Measurements from ENCODE around the gene GPM6B. TPM values are rescaled to one million over a fixed set of nuclear protein-coding genes. Genes with fewer than 3 reads are reported as not detected.

The GPM6B gene
- polyA plus RNA-seq, 4 donors: 19.0 to 25.2 (median 22.5) TPM

DNA sequence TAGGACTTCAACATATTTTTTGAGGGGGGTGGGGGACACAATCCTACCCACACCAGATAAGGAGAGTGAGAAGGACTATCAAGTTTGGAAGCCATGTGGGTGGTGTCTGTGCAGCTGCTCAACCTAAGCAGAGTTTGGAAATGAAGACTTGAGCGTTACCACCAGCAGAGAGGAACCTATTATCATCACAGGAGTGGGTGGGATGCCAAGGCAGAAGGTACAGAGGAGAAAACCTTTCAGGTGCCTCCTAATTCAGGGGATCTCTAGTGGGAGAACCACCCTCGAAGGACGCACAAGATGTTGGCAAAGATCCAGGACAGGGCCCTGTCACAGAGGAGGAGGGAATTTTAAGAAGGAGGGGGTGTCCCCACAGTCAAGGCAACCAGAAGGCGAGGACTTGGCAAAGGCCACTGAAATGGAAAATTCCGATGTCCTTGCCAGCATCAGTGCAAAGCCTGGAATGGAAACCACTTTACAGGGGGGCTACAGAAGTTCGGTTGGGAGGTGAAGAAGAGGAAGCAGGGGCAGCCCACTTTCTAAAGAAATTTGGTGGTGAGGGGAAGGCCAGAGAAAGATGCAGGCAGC lies 8.4 kb upstream of the GPM6B start:
- no peak for DNase-seq (ENCODE audit: low read depth in 4 of 4, low spot score in 3 of 4)

- DNase-seq (ENCODE audit: low read depth in 4 of 4, low spot score in 3 of 4): no peak
Observed at GRCh38 chrX:13824746-13825145, 7.9 kb upstream of the GPM6B start.

GRCh38 chrX:13821738-13822137 lies 4.8 kb upstream of the GPM6B start:
- DNase-seq (ENCODE audit: low read depth in 4 of 4, low spot score in 3 of 4): no peak

DNA sequence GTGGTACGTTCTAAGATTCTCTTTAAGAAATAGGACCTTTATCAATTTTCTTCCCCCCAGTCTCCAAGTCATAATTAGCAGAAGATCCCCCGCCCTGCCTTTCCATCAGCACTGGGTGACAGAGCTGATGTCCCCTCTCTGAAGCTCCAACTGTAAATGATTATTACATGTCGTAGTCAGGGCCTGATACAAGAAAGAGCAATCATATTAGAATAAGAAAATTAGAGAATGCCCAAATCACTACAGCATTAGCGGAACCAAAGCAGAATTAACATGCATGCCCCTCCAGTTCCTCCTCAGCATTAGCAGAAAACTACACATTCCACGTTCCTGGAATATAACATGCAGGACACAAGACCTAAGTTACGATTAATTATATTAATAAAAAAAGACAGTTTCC lies 717 bp downstream of the GPM6B start:
- DNase-seq (ENCODE audit: low read depth in 4 of 4, low spot score in 3 of 4): no peak

GRCh38 chrX:13815664-13816063 lies 1.2 kb downstream of the GPM6B start:
- no peak for DNase-seq (ENCODE audit: low read depth in 4 of 4, low spot score in 3 of 4)

DNA sequence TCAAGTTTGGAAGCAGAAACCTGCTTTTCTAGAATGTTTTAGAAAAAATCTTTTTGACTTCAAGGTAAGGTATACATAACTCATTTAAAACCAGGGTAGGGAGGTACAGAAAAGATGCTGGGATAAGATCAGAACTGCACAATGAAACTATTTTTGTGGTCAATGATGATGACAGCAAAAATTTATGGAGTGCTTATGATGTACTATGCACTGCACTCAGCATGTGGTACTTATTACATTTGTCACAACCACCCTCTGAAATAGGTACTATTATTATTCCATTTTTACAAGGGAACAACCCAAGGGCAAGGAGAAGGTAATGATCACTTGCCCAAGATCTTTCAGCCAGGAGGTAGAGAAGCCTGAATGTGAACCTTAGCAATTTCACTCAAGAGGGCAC lies 8.0 kb downstream of the GPM6B start:
- no peak for DNase-seq (ENCODE audit: low read depth in 4 of 4, low spot score in 3 of 4)

GRCh38 chrX:13808293-13808692 lies 8.6 kb downstream of the GPM6B start:
- no peak for DNase-seq (ENCODE audit: low read depth in 4 of 4, low spot score in 3 of 4)

DNA sequence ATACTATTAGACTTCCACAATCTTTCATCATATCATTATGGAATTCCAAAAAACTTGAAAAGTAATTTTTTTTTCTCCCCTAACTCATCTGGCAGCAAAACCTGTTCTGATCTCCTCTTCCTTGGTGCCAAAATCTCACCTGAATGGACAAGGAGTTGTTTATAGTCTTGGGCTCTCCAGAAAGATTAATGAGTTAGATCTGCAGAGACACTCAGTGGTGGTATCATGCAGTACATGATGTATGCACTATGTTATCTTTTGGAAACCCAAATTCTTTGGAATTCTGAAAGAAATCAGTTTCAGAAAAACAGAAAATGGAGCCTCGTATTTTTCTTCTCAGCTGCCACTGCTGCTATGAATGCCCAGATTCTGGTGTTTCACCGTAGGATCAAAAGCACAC lies 11.7 kb downstream of the GPM6B start:
- no peak for DNase-seq (ENCODE audit: low read depth in 4 of 4, low spot score in 3 of 4)

GRCh38 chrX:13803116-13803515 lies 13.8 kb downstream of the GPM6B start:
- DNase-seq (ENCODE audit: low read depth in 4 of 4, low spot score in 3 of 4): no peak

GRCh38 chrX:13798184-13798583 lies 18.7 kb downstream of the GPM6B start:
- DNase-seq (ENCODE audit: low read depth in 4 of 4, low spot score in 3 of 4): no peak

GRCh38 chrX:13797512-13797911 lies 19.4 kb downstream of the GPM6B start:
- DNase-seq (ENCODE audit: low read depth in 4 of 4, low spot score in 3 of 4): no peak

DNA sequence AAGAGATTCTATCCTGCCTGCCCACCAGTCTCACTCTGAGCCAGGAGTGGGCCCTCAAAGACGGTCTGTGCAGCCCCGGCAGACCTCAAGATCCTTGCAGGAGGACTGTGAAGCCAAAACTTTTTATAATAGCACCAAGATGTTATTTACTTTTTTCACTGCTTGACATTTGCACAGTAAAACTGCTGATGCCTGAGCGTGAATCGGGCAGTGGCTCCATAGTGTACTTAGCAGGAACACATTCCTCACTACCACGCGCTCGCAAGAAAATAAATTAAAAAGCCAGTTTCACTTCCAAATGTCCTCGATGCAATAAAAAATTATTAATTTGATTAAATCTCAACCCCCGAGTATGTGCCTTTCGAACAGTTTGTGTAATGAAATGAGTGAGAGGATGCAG lies 22.5 kb downstream of the GPM6B start:
- DNase-seq (ENCODE audit: low read depth in 4 of 4, low spot score in 3 of 4): no peak

- no peak for DNase-seq (ENCODE audit: low read depth in 4 of 4, low spot score in 3 of 4)
Observed at GRCh38 chrX:13793897-13794296, 23.0 kb downstream of the GPM6B start.

DNA sequence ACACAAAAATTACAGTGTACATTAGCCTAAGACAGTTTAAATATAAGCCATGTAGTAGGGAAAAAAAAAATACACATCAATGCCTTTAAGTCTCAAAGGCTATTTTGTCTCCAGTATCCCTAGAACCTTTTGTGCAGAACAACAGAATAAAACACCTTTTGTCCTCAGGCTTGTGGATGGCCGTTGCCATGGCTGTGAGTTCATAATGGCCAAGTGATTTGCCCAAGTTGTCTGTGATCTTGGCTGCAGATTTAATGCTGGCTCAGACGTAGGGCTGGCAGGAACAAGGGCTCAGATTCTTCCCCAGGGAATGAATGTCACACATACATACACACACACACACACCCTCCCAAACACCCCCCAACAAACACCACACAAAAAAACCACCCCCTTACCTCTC lies 25.3 kb downstream of the GPM6B start:
- no peak for DNase-seq (ENCODE audit: low read depth in 4 of 4, low spot score in 3 of 4)

GRCh38 chrX:13791145-13791544 lies 25.7 kb downstream of the GPM6B start:
- DNase-seq (ENCODE audit: low read depth in 4 of 4, low spot score in 3 of 4): no peak

DNA sequence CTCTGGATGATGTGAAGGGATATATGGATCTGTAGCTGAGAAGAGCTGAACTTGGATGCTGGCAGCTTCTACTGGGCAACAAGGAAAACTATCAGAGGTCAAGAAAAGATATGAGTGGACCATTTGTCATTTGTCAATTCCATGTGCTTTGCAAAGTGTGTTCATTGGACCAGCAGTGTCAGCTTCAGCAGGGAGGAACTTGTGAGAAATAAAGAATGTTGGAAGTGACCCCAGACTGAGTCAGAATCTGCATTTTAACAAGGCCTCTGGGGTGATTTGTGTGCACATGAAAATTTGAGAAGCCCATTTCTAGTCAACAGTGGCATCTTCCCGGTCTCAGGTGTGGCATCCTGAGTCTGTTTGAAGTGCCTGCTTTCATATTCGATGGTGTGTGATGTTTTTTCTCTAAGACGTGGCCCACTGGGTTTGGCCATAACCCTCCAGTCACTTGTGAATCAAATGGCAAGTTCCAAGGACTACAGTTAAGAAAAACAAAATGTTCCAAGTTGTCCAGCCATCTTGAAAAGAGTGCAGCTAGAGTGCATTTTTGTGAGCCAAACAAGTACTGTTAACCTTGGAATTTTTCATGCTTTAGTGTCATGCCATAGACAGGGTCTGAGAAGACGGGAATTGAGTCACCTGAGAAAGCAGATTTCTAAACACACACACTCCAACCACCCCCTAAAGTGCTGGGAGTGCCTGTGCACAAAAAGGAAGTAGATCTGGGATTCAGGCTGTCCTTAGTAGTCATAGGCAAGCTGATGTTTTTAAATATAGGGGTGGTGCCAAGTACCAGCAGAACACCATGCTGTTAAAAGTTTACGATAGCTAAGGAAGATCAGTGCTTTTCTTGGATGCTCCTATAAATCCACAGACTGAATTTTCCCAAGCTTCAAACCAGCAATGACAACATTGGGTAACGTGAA lies 26.4 kb downstream of the GPM6B start:
- DNase-seq (ENCODE audit: low read depth in 4 of 4, low spot score in 3 of 4): no peak

GRCh38 chrX:13786048-13786447 lies 30.8 kb downstream of the GPM6B start:
- no peak for DNase-seq (ENCODE audit: low read depth in 4 of 4, low spot score in 3 of 4)

GRCh38 chrX:13780868-13781427 lies 35.9 kb downstream of the GPM6B start:
- no peak for DNase-seq (ENCODE audit: low read depth in 4 of 4, low spot score in 3 of 4)

- no peak for DNase-seq (ENCODE audit: low read depth in 4 of 4, low spot score in 3 of 4)
Observed at GRCh38 chrX:13778916-13779315, 38.0 kb downstream of the GPM6B start.

DNA sequence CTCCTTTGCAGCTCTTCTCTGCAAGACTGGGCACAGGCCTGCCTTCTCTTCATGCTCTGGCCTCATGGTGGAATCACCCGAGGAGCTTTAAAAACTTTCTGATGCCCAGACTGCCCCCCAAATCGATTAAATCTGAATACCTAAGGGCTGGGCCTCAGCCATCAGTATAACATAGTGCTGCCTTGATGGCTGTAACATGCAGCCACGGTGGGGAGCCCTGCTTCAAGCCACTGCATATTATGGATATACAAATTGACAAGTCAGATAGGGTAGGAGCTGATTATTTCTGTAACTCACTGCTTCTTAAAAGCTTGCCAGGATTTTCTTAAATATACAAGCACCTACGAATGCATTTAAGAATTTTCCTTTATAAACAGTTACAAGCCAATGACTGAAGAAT lies 40.5 kb downstream of the GPM6B start:
- no peak for DNase-seq (ENCODE audit: low read depth in 4 of 4, low spot score in 3 of 4)

DNA sequence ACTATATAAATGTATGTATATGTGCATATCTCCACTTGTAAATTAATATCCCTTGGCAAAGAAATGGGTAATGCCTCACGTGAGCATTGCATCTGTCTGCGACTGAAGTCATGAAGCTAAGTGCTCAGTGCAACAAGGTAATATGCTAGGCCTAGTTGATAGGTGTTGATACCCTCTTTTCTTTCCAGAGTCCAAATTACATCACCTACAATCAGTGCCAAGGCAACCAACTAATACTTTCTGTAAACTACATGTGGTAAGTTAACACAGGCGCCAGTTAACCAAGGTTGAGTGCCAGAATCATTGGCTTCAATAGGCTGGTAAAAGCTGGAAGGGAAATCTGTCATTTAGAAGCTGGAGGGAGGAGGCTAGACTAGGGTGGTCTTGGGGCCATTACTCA lies 41.1 kb downstream of the GPM6B start:
- no peak for DNase-seq (ENCODE audit: low read depth in 4 of 4, low spot score in 3 of 4)

- DNase-seq (ENCODE audit: low read depth in 4 of 4, low spot score in 3 of 4): no peak
Observed at GRCh38 chrX:13774696-13775095, 42.2 kb downstream of the GPM6B start.
